OCI-LY1 (cell line): Measurements from ENCODE around the gene SLC26A5.

Source experiments
- H2AFZ ChIP-seq: fragments of 200-600 bp; sonication (generic), shearing (Covaris generic); 2 replicates; pipeline ENCODE4 v1.6.0; 2014; ENCODE audit warnings: antibody characterized with exemption, mild to moderate bottlenecking, low read length
- H3F3A ChIP-seq: fragments of 200-600 bp; sonication (generic), shearing (Covaris generic); 2 replicates; pipeline ENCODE4 v1.6.0; 2014; ENCODE audit warnings: mild to moderate bottlenecking, antibody characterized with exemption, low read length, moderate library complexity; ENCODE audit not compliant: insufficient read depth
- H3K27ac ChIP-seq: fragments of 200-600 bp; sonication (generic); 2 replicates; pipeline ENCODE4 v1.5.1; 2014; ENCODE audit warnings: low read length, mixed run types, mild to moderate bottlenecking, low read depth; ENCODE audit not compliant: poor library complexity, severe bottlenecking
- H3K27me3 ChIP-seq: fragments of 200-600 bp; sonication (generic); 2 replicates; pipeline ENCODE4 v1.6.0; 2014; ENCODE audit warnings: antibody characterized with exemption, mild to moderate bottlenecking, low read length, moderate library complexity; ENCODE audit not compliant: insufficient read depth
- H3K36me3 ChIP-seq: fragments of 200-600 bp; sonication (generic); 2 replicates; pipeline ENCODE4 v1.6.1; 2014; ENCODE audit warnings: mild to moderate bottlenecking, antibody characterized with exemption, low read length, moderate library complexity, mixed read lengths; ENCODE audit not compliant: insufficient read depth
- H3K4me1 ChIP-seq: fragments of 200-600 bp; sonication (generic); 2 replicates; pipeline ENCODE4 v1.5.1; 2014; ENCODE audit warnings: mild to moderate bottlenecking, low read length, moderate library complexity; ENCODE audit not compliant: insufficient read depth, severe bottlenecking
- H3K4me2 ChIP-seq: fragments of 200-600 bp; sonication (generic), shearing (Covaris generic); 2 replicates; pipeline ENCODE4 v1.6.1; 2014; ENCODE audit warnings: low read length
- H3K4me3 ChIP-seq: fragments of 200-600 bp; sonication (generic); 2 replicates; pipeline ENCODE4 v1.5.1; 2014; ENCODE audit warnings: low read length, low read depth, mild to moderate bottlenecking, mixed read lengths; ENCODE audit not compliant: poor library complexity, severe bottlenecking
- H3K79me2 ChIP-seq: fragments of 200-600 bp; shearing (Covaris generic); 2 replicates; pipeline ENCODE4 v1.6.1; 2016; ENCODE audit warnings: mixed run types, low read length, mixed read lengths; ENCODE audit not compliant: insufficient read depth
- H3K9ac ChIP-seq: fragments of 200-600 bp; sonication (generic), shearing (Covaris generic); 2 replicates; pipeline ENCODE4 v1.6.1; 2014; ENCODE audit warnings: mild to moderate bottlenecking, low read length, mixed read lengths
- H3K9me2 ChIP-seq: fragments of 200-600 bp; sonication (generic), shearing (Covaris generic); 2 replicates; pipeline ENCODE4 v1.6.1; 2014; ENCODE audit warnings: low read depth, mild to moderate bottlenecking, low read length, mixed read lengths
- H3K9me3 ChIP-seq: fragments of 200-600 bp; shearing (Covaris generic); 2 replicates; pipeline ENCODE4 v1.6.1; 2014; ENCODE audit warnings: low read length, mixed read lengths
- H4K20me1 ChIP-seq: fragments of 200-600 bp; sonication (generic), shearing (Covaris generic); 2 replicates; pipeline ENCODE4 v1.6.0; 2016; ENCODE audit warnings: mild to moderate bottlenecking, low read length; ENCODE audit not compliant: insufficient read depth
- CTCF ChIP-seq: fragments of 200-600 bp; sonication (generic), shearing (Covaris generic); IDR thresholded peaks from 2 replicates; pipeline ENCODE4 v1.5.1; 2017; ENCODE audit warnings: mild to moderate bottlenecking, antibody characterized with exemption, low read length, moderate library complexity, mixed read lengths
- EZH2 ChIP-seq: fragments of 200-600 bp; sonication (generic), shearing (Covaris generic); IDR thresholded peaks from 2 replicates; pipeline ENCODE4 v1.8.0; 2017; ENCODE audit warnings: borderline replicate concordance, mixed run types, mild to moderate bottlenecking, antibody characterized with exemption, low read length, moderate library complexity, mixed read lengths

Gene SLC26A5

GRCh38 chr7:103480771-103481170 is 34.8 kb upstream of the SLC26A5 start:
- no peaks in the 10 kb centered on the region for H3K36me3 ChIP-seq
- no peak overlapping the region for H3K4me3 ChIP-seq
- no peaks in the 10 kb centered on the region; the same call in 1 of the 2 replicates for H3K27me3 ChIP-seq
- H3K9me3 ChIP-seq, result no peaks in the 10 kb centered on the region
- H3K4me1 ChIP-seq, result no peaks in the 10 kb centered on the region
- no peak overlapping the region for H3K27ac ChIP-seq
- H3K9me2 ChIP-seq, result no peaks in the 10 kb centered on the region
- no peak overlapping the region for H2AFZ ChIP-seq
- H3K79me2 ChIP-seq, result no peaks in the 10 kb centered on the region
- H3K9ac ChIP-seq, result no peak overlapping the region
- no peaks in the 10 kb centered on the region for H4K20me1 ChIP-seq
- TF ChIP-seq EZH2 (no peak), CTCF (no peak)
- H3K4me2 ChIP-seq, result no peak overlapping the region
- H3F3A ChIP-seq, result no peaks in the 10 kb centered on the region

GRCh38 chr7:103474956-103475355 is 28.9 kb upstream of the SLC26A5 start:
- no peaks in the 10 kb centered on the region for H3K79me2 ChIP-seq
- TF ChIP-seq EZH2 (no peak), CTCF (no peak)
- no peaks in the 10 kb centered on the region for H3K9me3 ChIP-seq
- H3K4me2 ChIP-seq, result no peak overlapping the region
- no peaks in the 10 kb centered on the region; the same call in 1 of the 2 replicates for H3K27me3 ChIP-seq
- H3K36me3 ChIP-seq, result no peaks in the 10 kb centered on the region
- H3K4me1 ChIP-seq, result no peaks in the 10 kb centered on the region
- no peaks in the 10 kb centered on the region for H3F3A ChIP-seq
- no peak overlapping the region for H3K9ac ChIP-seq
- H2AFZ ChIP-seq, result no peak overlapping the region
- no peaks in the 10 kb centered on the region for H3K9me2 ChIP-seq
- H3K27ac ChIP-seq, result no peak overlapping the region
- H3K4me3 ChIP-seq, result no peak overlapping the region
- no peaks in the 10 kb centered on the region for H4K20me1 ChIP-seq

GRCh38 chr7:103469095-103469948 is 23.3 kb upstream of the SLC26A5 start:
- Histone ChIP-seq H3K79me2 (no peaks in the 10 kb centered on the region), H3K9me2 (no peaks in the 10 kb centered on the region), H3K27ac (no peak overlapping the region), H2AFZ (no peak overlapping the region), H4K20me1 (no peaks in the 10 kb centered on the region), H3K9me3 (no peaks in the 10 kb centered on the region), H3F3A (no peaks in the 10 kb centered on the region), H3K4me3 (no peak overlapping the region), H3K4me1 (no peaks in the 10 kb centered on the region), H3K9ac (no peak overlapping the region), H3K27me3 (no peaks in the 10 kb centered on the region), H3K36me3 (no peaks in the 10 kb centered on the region), H3K4me2 (no peak overlapping the region)
- TF ChIP-seq EZH2, result no peak
- no peak for TF ChIP-seq CTCF
